HCT116 (cell line): ENCODE results near the gene FBXO47. TPM values are rescaled to one million over a fixed set of nuclear protein-coding genes. Genes with fewer than 3 reads are reported as not detected.

ENCODE experiments used
- ATAC-seq: fragments of 200-7000 bp; cut with Tn5 transposase; 2 replicates; pipeline ENCODE4 v1.9.1; 2020; ENCODE audit warnings: mild to moderate bottlenecking, moderate library complexity
- BruUV-seq: library from RNA; stranded (reverse); fragments of 400-500 nt; replicated peaks from 2 replicates; lab custom pipeline; 2021; lab: Mats Ljungman, UMichigan
- CTCF ChIA-PET: fragments of 300-600 bp; sonication (Branson Sonifier 250); formaldehyde crosslinking; loops from one replicate; lab custom pipeline; 2021; ENCODE audit warnings: antibody characterized with exemption; lab: Charles Lee
- POLR2A ChIA-PET: fragments of 300-600, 350-600 bp; sonication (Branson Sonifier 250); formaldehyde crosslinking; loops from one replicate; lab custom pipeline; 2021; ENCODE audit warnings: antibody characterized with exemption; lab: Charles Lee
- RAD21 ChIA-PET, 2 experiments: fragments of 300-600 bp; sonication (Branson Sonifier 250); formaldehyde crosslinking; loops; one replicate each; lab custom pipeline; 2023; ENCODE audit warnings: low total read pairs in 2 of 2; ENCODE audit not compliant: uncharacterized antibody in 2 of 2, unreplicated experiment in 2 of 2, low non-redundant PET in 1 of 2; lab: Charles Lee
- DNase-seq: peaks from one replicate; pipeline ENCODE4 v3.0.0-alpha.2; 2010; ENCODE audit warnings: low read depth, low spot score
- H2AFZ ChIP-seq: fragments of 200-600 bp; shearing (Covaris generic), sonication (generic); 2 replicates; pipeline ENCODE4 v1.6.1; 2017; ENCODE audit warnings: low read depth, mixed run types, mixed read lengths, antibody characterized with exemption, low read length; ENCODE audit not compliant: poor library complexity, severe bottlenecking
- H3K27ac ChIP-seq: 2 replicates; pipeline ENCODE4 v1.5.1; 2012; ENCODE audit warnings: low read depth, low read length
- H3K27me3 ChIP-seq: fragments of 200-600 bp; sonication (generic); 2 replicates; pipeline ENCODE4 v1.6.1; 2016; ENCODE audit warnings: mixed run types, low read length, mixed read lengths; ENCODE audit not compliant: insufficient read depth
- H3K36me3 ChIP-seq, 2 experiments: fragments of 200-500 bp in 1 of 2; fragments of 200-600 bp in 1 of 2; sonication (Bioruptor generic) in 1 of 2; sonication (generic) in 1 of 2; 2 replicates each; pipeline versions ENCODE4 v1.5.1 to v1.6.1; 2014 to 2016; ENCODE audit warnings: low read length in 2 of 2, inconsistent platforms in 1 of 2, mixed read lengths in 1 of 2, mixed run types in 1 of 2; ENCODE audit not compliant: insufficient read depth in 2 of 2, control insufficient read depth in 1 of 2
- H3K4me1 ChIP-seq, 2 experiments: fragments of 200-600 bp in 1 of 2; sonication (generic) in 1 of 2; 2 replicates each; pipeline versions ENCODE4 v1.5.1 to v1.6.1; 2012 to 2017; ENCODE audit warnings: low read length in 2 of 2, inconsistent platforms in 1 of 2, mild to moderate bottlenecking in 1 of 2, mixed read lengths in 1 of 2, mixed run types in 1 of 2, moderate library complexity in 1 of 2; ENCODE audit not compliant: insufficient read depth in 2 of 2, control insufficient read depth in 1 of 2
- H3K4me2 ChIP-seq: fragments of 200-600 bp; sonication (generic); 2 replicates; pipeline ENCODE4 v1.6.1; 2017; ENCODE audit warnings: mixed run types, low read length, mixed read lengths
- H3K4me3 ChIP-seq, 2 experiments: fragments of 200-600 bp in 1 of 2; sonication (generic) in 1 of 2; replicated peaks in 1 of 2; 2 replicates each; pipeline ENCODE4 v1.5.1; 2011 to 2016; ENCODE audit warnings: low read length in 2 of 2, control low read depth in 1 of 2, low read depth in 1 of 2, mild to moderate bottlenecking in 1 of 2, mixed read lengths in 1 of 2, mixed run types in 1 of 2
- H3K79me2 ChIP-seq: fragments of 200-600 bp; sonication (generic); 2 replicates; pipeline ENCODE4 v1.6.1; 2017; ENCODE audit warnings: mild to moderate bottlenecking, mixed run types, low read length, moderate library complexity, mixed read lengths; ENCODE audit not compliant: insufficient read depth
- H3K9ac ChIP-seq: fragments of 200-600 bp; sonication (generic); 2 replicates; pipeline ENCODE4 v1.6.1; 2016; ENCODE audit warnings: low read length, mixed read lengths
- H3K9me2 ChIP-seq: fragments of 200-600 bp; sonication (generic), shearing (Covaris generic); 2 replicates; pipeline ENCODE4 v1.6.1; 2017; ENCODE audit warnings: mixed run types, mild to moderate bottlenecking, moderate library complexity; ENCODE audit not compliant: insufficient read depth
- H3K9me3 ChIP-seq, 2 experiments: fragments of 200-500 bp in 1 of 2; fragments of 200-600 bp in 1 of 2; sonication (Bioruptor generic) in 1 of 2; sonication (generic) in 1 of 2; 2 replicates each; pipeline ENCODE4 v1.6.1; 2014 to 2017; ENCODE audit warnings: low read length in 2 of 2, mixed read lengths in 2 of 2, inconsistent platforms in 1 of 2, low read depth in 1 of 2, mild to moderate bottlenecking in 1 of 2, mixed run types in 1 of 2, moderate library complexity in 1 of 2; ENCODE audit not compliant: control insufficient read depth in 1 of 2, insufficient read depth in 1 of 2
- H4K20me1 ChIP-seq: fragments of 200-600 bp; sonication (generic), shearing (Covaris generic); 2 replicates; pipeline ENCODE4 v1.6.1; 2017; ENCODE audit warnings: mixed run types, mild to moderate bottlenecking, moderate library complexity; ENCODE audit not compliant: insufficient read depth
- CEBPB ChIP-seq: IDR thresholded peaks from 2 replicates; pipeline ENCODE4 v1.6.1; 2012; ENCODE audit warnings: low read depth
- EGR1 ChIP-seq: IDR thresholded peaks from 2 replicates; pipeline ENCODE4 v1.6.1; 2012; ENCODE audit warnings: low read depth
- ELF1 ChIP-seq: IDR thresholded peaks from 2 replicates; pipeline ENCODE4 v1.6.1; 2012; ENCODE audit warnings: low read depth, borderline replicate concordance
- JUND ChIP-seq: IDR thresholded peaks from 2 replicates; pipeline ENCODE4 v1.6.1; 2012
- SIN3A ChIP-seq: IDR thresholded peaks from 2 replicates; pipeline ENCODE4 v1.6.1; 2012; ENCODE audit warnings: low read depth
- SP1 ChIP-seq: IDR thresholded peaks from 2 replicates; pipeline ENCODE4 v1.6.1; 2012; ENCODE audit warnings: low read depth
- SRF ChIP-seq: IDR thresholded peaks from 2 replicates; pipeline ENCODE4 v1.6.1; 2012; ENCODE audit warnings: low read depth
- YY1 ChIP-seq: IDR thresholded peaks from 2 replicates; pipeline ENCODE4 v1.6.1; 2011; ENCODE audit warnings: low read length, low read depth, moderate library complexity, mild to moderate bottlenecking; ENCODE audit not compliant: insufficient replicate concordance; ENCODE audit errors: extremely low read depth
- ZNF274 ChIP-seq: fragments of 200-500 bp; sonication (Bioruptor generic); IDR thresholded peaks from 2 replicates; pipeline ENCODE4 v1.6.1; 2014; ENCODE audit warnings: mild to moderate bottlenecking, low read depth, low read length, inconsistent platforms
- intact Hi-C: fragments of 100-400 bp; cut with micrococcal nuclease; formaldehyde crosslinking; loops from 2 replicates; pipeline ENCODE4 v1.10.0; 2022
- total RNA-seq: library from RNA; stranded (reverse); gene quantifications from one replicate; pipeline ENCODE4 v1.2.1, GENCODE V29; 2021; ENCODE audit not compliant: unreplicated experiment
- TF ChIP-seq, protein P1 (sequence below): IDR thresholded peaks from 2 replicates; pipeline ENCODE4 v1.6.1; 2012; ENCODE audit warnings: low read depth
- TF ChIP-seq, protein P2 (sequence below): IDR thresholded peaks from 2 replicates; pipeline ENCODE4 v1.6.1; 2012

The FBXO47 gene
- total RNA-seq, 1 experiment from 2014 or later = not detected

GRCh38 chr17:39008633-39009032 is 41.4 kb upstream of the FBXO47 start:
- CTCF ChIA-PET = no interaction called here
- H3K27me3 ChIP-seq = no peaks in the 10 kb centered on the region
- DNase-seq = no peak
- no TSS peak for BruUV-seq
- no peak overlapping the region for H3K27ac ChIP-seq
- ATAC-seq = no peak
- H3K4me1 ChIP-seq = no peaks in the 10 kb centered on the region
- H3K4me2 ChIP-seq = no peak overlapping the region
- TF ChIP-seq CEBPB = no peak
- TF ChIP-seq SRF = no peak
- no peak for TF ChIP-seq YY1
- TF ChIP-seq JUND = no peak
- no peak for TF ChIP-seq SIN3A
- no peak for TF ChIP-seq EGR1
- no peak for TF ChIP-seq SP1
- TF ChIP-seq ZNF274 = no peak
- TF ChIP-seq, protein P1, sequence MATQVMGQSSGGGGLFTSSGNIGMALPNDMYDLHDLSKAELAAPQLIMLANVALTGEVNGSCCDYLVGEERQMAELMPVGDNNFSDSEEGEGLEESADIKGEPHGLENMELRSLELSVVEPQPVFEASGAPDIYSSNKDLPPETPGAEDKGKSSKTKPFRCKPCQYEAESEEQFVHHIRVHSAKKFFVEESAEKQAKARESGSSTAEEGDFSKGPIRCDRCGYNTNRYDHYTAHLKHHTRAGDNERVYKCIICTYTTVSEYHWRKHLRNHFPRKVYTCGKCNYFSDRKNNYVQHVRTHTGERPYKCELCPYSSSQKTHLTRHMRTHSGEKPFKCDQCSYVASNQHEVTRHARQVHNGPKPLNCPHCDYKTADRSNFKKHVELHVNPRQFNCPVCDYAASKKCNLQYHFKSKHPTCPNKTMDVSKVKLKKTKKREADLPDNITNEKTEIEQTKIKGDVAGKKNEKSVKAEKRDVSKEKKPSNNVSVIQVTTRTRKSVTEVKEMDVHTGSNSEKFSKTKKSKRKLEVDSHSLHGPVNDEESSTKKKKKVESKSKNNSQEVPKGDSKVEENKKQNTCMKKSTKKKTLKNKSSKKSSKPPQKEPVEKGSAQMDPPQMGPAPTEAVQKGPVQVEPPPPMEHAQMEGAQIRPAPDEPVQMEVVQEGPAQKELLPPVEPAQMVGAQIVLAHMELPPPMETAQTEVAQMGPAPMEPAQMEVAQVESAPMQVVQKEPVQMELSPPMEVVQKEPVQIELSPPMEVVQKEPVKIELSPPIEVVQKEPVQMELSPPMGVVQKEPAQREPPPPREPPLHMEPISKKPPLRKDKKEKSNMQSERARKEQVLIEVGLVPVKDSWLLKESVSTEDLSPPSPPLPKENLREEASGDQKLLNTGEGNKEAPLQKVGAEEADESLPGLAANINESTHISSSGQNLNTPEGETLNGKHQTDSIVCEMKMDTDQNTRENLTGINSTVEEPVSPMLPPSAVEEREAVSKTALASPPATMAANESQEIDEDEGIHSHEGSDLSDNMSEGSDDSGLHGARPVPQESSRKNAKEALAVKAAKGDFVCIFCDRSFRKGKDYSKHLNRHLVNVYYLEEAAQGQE = no peak
- no peak for TF ChIP-seq ELF1
- TF ChIP-seq, protein P2, sequence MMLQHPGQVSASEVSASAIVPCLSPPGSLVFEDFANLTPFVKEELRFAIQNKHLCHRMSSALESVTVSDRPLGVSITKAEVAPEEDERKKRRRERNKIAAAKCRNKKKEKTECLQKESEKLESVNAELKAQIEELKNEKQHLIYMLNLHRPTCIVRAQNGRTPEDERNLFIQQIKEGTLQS = no peak
- TF ChIP-seq, all 23 proteins: peak for 0
- Histone ChIP-seq H4K20me1 (no peaks in the 10 kb centered on the region), H3K36me3 (no peaks in the 10 kb centered on the region), H3K79me2 (no peaks in the 10 kb centered on the region), H3K9me3 (no peaks in the 10 kb centered on the region), H2AFZ (no peak overlapping the region), H3K9me2 (no peaks in the 10 kb centered on the region), H3K4me3 (no peak overlapping the region), H3K9ac (no peak overlapping the region)
- RAD21 ChIA-PET = no interaction called here
- intact Hi-C loops = no loop called here
- POLR2A ChIA-PET = no interaction called here
